BLaER1 treated with 17β-estradiol and CSF1 and Interleukin-3, amounts not matched to agents 10 nM and 100 nM (cell line): ENCODE results near the gene EPB41.

Source experiments
- H3K27ac ChIP-seq, 11 experiments: shearing (Covaris generic); formaldehyde crosslinking; 2 replicates each; pipeline ENCODE4 v1.8.1; 2022
- H3K27me3 ChIP-seq, 11 experiments: shearing (Covaris generic); formaldehyde crosslinking; 2 replicates each; pipeline ENCODE4 v1.8.1; 2022
- H3K36me3 ChIP-seq, 11 experiments: shearing (Covaris generic); formaldehyde crosslinking; 2 replicates each; pipeline ENCODE4 v1.8.1; 2022
- H3K4me1 ChIP-seq, 10 experiments: shearing (Covaris generic); formaldehyde crosslinking; 2 replicates each; pipeline ENCODE4 v1.8.1; 2022
- H3K4me2 ChIP-seq, 11 experiments: shearing (Covaris generic); formaldehyde crosslinking; 2 replicates each; pipeline ENCODE4 v1.8.1; 2022
- H3K4me3 ChIP-seq, 10 experiments: shearing (Covaris generic); formaldehyde crosslinking; 2 replicates each; pipeline ENCODE4 v1.8.1; 2022
- H3K9ac ChIP-seq, 11 experiments: shearing (Covaris generic); formaldehyde crosslinking; 2 replicates each; pipeline ENCODE4 v1.8.1; 2022
- H3K9me3 ChIP-seq, 11 experiments: shearing (Covaris generic); formaldehyde crosslinking; replicated peaks in 1 of 11; 2 replicates each; pipeline ENCODE4 v1.8.1; 2022
- H4K20me1 ChIP-seq, 11 experiments: shearing (Covaris generic); formaldehyde crosslinking; 2 replicates each; pipeline ENCODE4 v1.8.1; 2022
- Cebpa-rat ChIP-seq, 11 experiments: shearing (Covaris generic); IDR thresholded peaks; 2 replicates each; pipeline ENCODE4 v1.8.1; 2022

The EPB41 gene

DNA sequence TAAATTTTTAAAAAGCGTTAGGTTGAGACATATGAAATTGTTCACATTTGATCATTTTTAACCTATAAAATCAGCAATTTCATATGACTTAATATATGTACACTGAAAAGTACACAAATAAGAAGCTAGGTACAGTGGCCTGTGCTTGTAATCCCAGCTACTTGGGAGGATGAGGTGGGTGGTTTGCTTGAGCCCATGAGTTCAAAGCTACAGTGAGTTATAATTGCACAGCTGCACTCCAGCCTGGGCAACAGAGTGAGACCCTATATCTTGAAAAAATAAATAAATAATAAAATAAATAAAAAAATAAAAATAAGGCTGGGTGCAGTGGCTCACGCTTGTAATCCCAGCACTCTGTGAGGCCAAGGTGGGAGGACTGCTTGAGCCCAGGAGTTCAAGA, 5.2 kb upstream of the EPB41 start:
- H3K4me1 ChIP-seq = peaks cover 7 to 23% (median 17%) of the 10 kb centered on the region in 10 experiments
- H3K9ac ChIP-seq = no peak overlapping the region
- H3K9me3 ChIP-seq = peaks cover 0 to 5% (median 4%) of the 10 kb centered on the region in 11 experiments; a peak in 11 of 22 replicates
- H3K27me3 ChIP-seq = no peaks in the 10 kb centered on the region
- no peak overlapping the region for H3K4me3 ChIP-seq
- no peak overlapping the region for H3K4me2 ChIP-seq
- H3K36me3 ChIP-seq = peaks cover 0 to 9% (median 2%) of the 10 kb centered on the region in 11 experiments; a peak in 4 of 22 replicates
- H3K27ac ChIP-seq = no peak overlapping the region
- no peak for TF ChIP-seq Cebpa-rat (IDR thresholded peaks at IDR 0.05)
- H4K20me1 ChIP-seq = peaks cover 0 to 12% (median 0%) of the 10 kb centered on the region in 11 experiments; a peak in 2 of 22 replicates

GRCh38 chr1:28910379-28911115, 3.8 kb upstream of the EPB41 start:
- H4K20me1 ChIP-seq = peaks cover 0 to 23% (median 6%) of the 10 kb centered on the region in 11 experiments; a peak in 9 of 22 replicates
- peaks cover 0 to 7% (median 0%) of the 10 kb centered on the region in 11 experiments; a peak in 1 of 22 replicates for H3K36me3 ChIP-seq
- H3K4me2 ChIP-seq = peak overlapping the region in 7 of 11 experiments; percentile 8 to 52 (median 23); a peak in 12 of 22 replicates
- H3K4me3 ChIP-seq = no peak overlapping the region
- H3K4me1 ChIP-seq = peaks cover 12 to 27% (median 21%) of the 10 kb centered on the region in 10 experiments
- no peaks in the 10 kb centered on the region for H3K27me3 ChIP-seq
- H3K9me3 ChIP-seq = no peaks in the 10 kb centered on the region
- no peak for TF ChIP-seq Cebpa-rat (IDR thresholded peaks at IDR 0.05)
- peak overlapping the region in 4 of 11 experiments; percentile 0 to 27 (median 12); a peak in 4 of 22 replicates for H3K9ac ChIP-seq
- H3K27ac ChIP-seq = no peak overlapping the region

DNA sequence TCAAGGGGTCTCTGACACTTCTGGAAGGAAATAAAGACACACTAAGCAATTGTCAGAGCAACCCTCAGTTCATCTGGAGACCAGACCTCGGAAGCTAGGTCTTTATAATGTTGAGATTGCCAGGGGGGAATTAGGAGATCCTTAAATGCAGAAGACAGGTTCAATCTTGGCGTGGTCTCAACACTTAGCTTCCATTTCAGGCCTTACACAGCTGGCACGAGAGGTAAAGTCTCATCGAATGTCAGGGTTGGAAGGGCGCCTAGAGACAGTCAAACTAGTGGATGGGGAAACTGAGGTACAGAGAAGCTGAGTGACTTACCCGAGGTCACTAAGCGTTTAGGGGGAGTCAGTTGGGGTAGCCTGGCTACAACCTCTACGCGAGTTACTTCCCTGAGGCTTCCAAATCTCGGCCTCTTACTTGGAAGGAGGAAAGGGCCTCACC, 562 bp upstream of the EPB41 start:
- Histone ChIP-seq H3K4me3 (peak overlapping the region; percentile 73 to 92 (median 85); a peak in 18 of 20 replicates), H3K9ac (peak overlapping the region; percentile 75 to 95 (median 92); a peak in 21 of 22 replicates), H3K27ac (peak overlapping the region in 10 of 11 experiments; percentile 29 to 94 (median 90); a peak in 20 of 22 replicates), H3K36me3 (peaks cover 0 to 7% (median 0%) of the 10 kb centered on the region in 11 experiments; a peak in 1 of 22 replicates), H3K27me3 (no peaks in the 10 kb centered on the region), H3K4me1 (peaks cover 20 to 45% (median 37%) of the 10 kb centered on the region in 10 experiments), H3K4me2 (peak overlapping the region; percentile 69 to 99 (median 88)), H3K9me3 (no peaks in the 10 kb centered on the region), H4K20me1 (peaks cover 4 to 52% (median 15%) of the 10 kb centered on the region in 11 experiments; a peak in 16 of 22 replicates)
- TF ChIP-seq Cebpa-rat (IDR thresholded peaks at IDR 0.05) = no peak

DNA sequence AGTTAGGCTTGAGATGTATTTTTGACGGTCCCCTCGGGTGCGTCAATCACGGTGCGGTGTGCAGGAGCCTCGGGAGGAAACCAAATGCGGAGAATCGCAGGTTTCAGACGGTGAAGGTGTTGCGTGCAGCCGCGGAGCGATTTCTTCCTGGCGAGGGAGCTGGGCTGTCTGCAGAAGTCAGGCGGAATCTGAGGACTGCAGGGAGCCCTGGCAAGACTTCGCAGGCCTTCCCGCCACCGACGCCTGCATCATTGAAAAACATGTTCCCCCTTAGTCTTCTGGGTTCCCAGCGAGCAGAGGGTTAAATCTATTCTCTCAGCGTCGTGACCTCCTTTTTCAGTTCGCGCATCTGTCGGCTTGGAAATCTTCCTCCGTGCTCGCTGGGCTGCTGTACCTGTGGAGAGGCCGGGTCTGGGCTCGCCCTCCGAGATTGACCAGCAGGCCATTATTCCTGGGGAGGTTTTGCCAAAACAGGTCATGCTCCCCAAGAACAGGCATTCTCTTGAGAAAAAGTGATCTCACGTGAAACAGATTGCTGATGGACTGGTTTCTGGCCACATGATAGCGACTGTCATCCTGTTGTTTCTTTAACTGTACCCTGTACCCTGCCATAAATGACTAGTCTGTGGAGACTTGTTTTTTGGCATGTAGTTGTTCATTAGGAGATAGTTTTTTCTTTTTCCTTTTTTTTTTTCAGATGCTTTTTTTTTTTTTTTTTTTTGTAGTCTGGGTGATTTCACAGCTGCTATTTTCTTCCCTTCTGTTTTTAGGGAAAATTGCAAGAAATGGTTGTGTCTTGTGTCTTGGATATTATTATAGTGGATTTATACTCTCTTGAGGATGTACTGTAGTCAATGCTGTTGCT, 894 bp downstream of the EPB41 start:
- peak overlapping the region; percentile 73 to 92 (median 85) for H3K4me3 ChIP-seq
- H3K4me2 ChIP-seq = peak overlapping the region; percentile 86 to 99 (median 94)
- no peaks in the 10 kb centered on the region for H3K9me3 ChIP-seq
- H3K4me1 ChIP-seq = peaks cover 20 to 41% (median 34%) of the 10 kb centered on the region in 10 experiments
- no peaks in the 10 kb centered on the region for H3K27me3 ChIP-seq
- H3K9ac ChIP-seq = peak overlapping the region; percentile 75 to 95 (median 92)
- peak overlapping the region in 10 of 11 experiments; percentile 29 to 94 (median 90); a peak in 20 of 22 replicates for H3K27ac ChIP-seq
- peaks cover 4 to 66% (median 15%) of the 10 kb centered on the region in 11 experiments; a peak in 16 of 22 replicates for H4K20me1 ChIP-seq
- H3K36me3 ChIP-seq = peaks cover 0 to 7% (median 0%) of the 10 kb centered on the region in 11 experiments; a peak in 1 of 22 replicates
- no peak for TF ChIP-seq Cebpa-rat (IDR thresholded peaks at IDR 0.05)

- no peak overlapping the region for H3K27ac ChIP-seq
- no peak overlapping the region for H3K9ac ChIP-seq
Measured at GRCh38 chr1:28917757-28918118, 3.4 kb downstream of the EPB41 start.

DNA sequence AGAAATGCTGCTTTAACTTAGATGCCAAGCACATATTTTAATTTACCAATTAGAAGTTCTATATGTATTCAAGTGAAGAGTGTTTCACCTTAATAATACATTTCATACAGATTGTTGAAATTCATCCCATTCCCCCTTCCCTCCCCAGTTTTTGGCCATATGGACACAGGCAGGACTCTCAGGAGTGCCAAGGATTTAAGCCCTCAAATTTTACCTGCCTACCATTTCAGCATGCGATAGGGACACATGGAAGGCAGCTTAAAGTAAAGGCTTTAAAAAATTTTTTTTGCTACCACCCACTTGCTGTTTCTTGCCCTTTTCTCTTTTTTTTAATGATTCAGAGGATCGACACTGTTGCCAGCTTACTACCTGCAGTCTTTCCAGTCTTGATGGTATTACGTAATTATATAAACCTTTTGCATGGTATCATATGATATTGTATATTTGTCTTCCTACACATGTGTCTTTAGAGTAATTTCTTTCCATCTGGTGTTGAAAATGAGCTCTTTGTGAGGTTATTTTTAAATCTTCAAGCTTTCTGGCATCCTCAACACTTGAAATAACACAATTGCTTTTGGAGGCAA, 7.0 kb downstream of the EPB41 start:
- TF ChIP-seq Cebpa-rat (IDR thresholded peaks at IDR 0.05) = peak in 1 of 11 experiments; percentile 15; a peak in 1 of 22 replicates
- Histone ChIP-seq H3K4me1 (peaks cover 7 to 32% (median 13%) of the 10 kb centered on the region in 10 experiments), H3K4me2 (no peak overlapping the region), H3K27me3 (no peaks in the 10 kb centered on the region), H3K9ac (no peak overlapping the region), H3K9me3 (no peaks in the 10 kb centered on the region), H4K20me1 (peaks cover 0 to 72% (median 17%) of the 10 kb centered on the region in 11 experiments; a peak in 14 of 22 replicates), H3K4me3 (no peak overlapping the region), H3K27ac (no peak overlapping the region), H3K36me3 (0 out of 22 replicates have a peak, but pooled peaks cover 0 to 3% (median 0%) of the 10 kb centered on the region in 11 experiments)

More at GRCh38 chr1:28917757-28918118, 3.4 kb downstream of the EPB41 start:
- peaks cover 0 to 6% (median 0%) of the 10 kb centered on the region in 11 experiments; a peak in 1 of 22 replicates for H3K36me3 ChIP-seq
- no peak for TF ChIP-seq Cebpa-rat (IDR thresholded peaks at IDR 0.05)
- H3K27me3 ChIP-seq = no peaks in the 10 kb centered on the region
- no peak overlapping the region for H3K4me3 ChIP-seq
- H3K9me3 ChIP-seq = no peaks in the 10 kb centered on the region
- H3K4me2 ChIP-seq = peak overlapping the region in 2 of 11 experiments; percentile 5 to 21; a peak in 2 of 22 replicates
- peaks cover 20 to 34% (median 27%) of the 10 kb centered on the region in 10 experiments for H3K4me1 ChIP-seq
- peaks cover 4 to 75% (median 19%) of the 10 kb centered on the region in 11 experiments; a peak in 17 of 22 replicates for H4K20me1 ChIP-seq

- Histone ChIP-seq H3K4me3 (no peak overlapping the region), H3K27me3 (no peaks in the 10 kb centered on the region), H4K20me1 (peaks cover 0 to 43% (median 4%) of the 10 kb centered on the region in 11 experiments; a peak in 9 of 22 replicates), H3K4me1 (peaks cover 33 to 46% (median 38%) of the 10 kb centered on the region in 10 experiments), H3K9ac (no peak overlapping the region), H3K27ac (peak overlapping the region in 6 of 11 experiments; percentile 71 to 82 (median 80); a peak in 11 of 22 replicates), H3K36me3 (0 out of 22 replicates have a peak, but pooled peaks cover 0 to 5% (median 0%) of the 10 kb centered on the region in 11 experiments), H3K4me2 (peak overlapping the region in 4 of 11 experiments; percentile 70 to 89 (median 84); a peak in 6 of 22 replicates), H3K9me3 (no peaks in the 10 kb centered on the region)
- TF ChIP-seq Cebpa-rat (IDR thresholded peaks at IDR 0.05) = no peak
Measured at GRCh38 chr1:28925350-28925891, 11.1 kb downstream of the EPB41 start.
